ENCODE measurements around the gene RAI2. TPM values are rescaled to one million over a fixed set of nuclear protein-coding genes. Genes with fewer than 3 reads are reported as not detected.

Gene RAI2
- total RNA-seq, 5 donors from 2014 or later (not counting 1 experiment from before 2014, with no cell fraction given), result 0.76 to 2.3 (median 1.3) TPM

- 86% methylated on average over 4 of the region's 5 CpGs for WGBS (ENCODE audit: insufficient coverage)
- CTCF ChIA-PET, result no interaction called here
- Histone ChIP-seq H3K27me3 (replicated peaks in 1 of 2; ENCODE audit: control insufficient read depth in 2 of 2, extremely low read depth in 1 of 2, insufficient read depth in 2 of 2, low read length in 1 of 2) (no peaks in the 10 kb centered on the region), H3K4me1 (ENCODE audit: control insufficient read depth in 1 of 2, extremely low read depth in 1 of 2, insufficient read depth in 2 of 2, low read length in 2 of 2) (peaks cover 32 to 43% of the 10 kb centered on the region in 2 experiments), H3K27ac (ENCODE audit: low read length) (no peak overlapping the region), H3K36me3 (ENCODE audit: control insufficient read depth in 2 of 2, extremely low read depth in 1 of 2, insufficient read depth in 1 of 2, low read length in 1 of 2) (no peaks in the 10 kb centered on the region), H3K4me3 (ENCODE audit: control insufficient read depth in 1 of 2, extremely low read depth in 1 of 2, low read length in 1 of 2) (no peak overlapping the region), H3K9me3 (no peaks in the 10 kb centered on the region)
- Mint-ChIP-seq H3K36me3 (no peaks in the 10 kb centered on the region), H3K4me1 (no peaks in the 10 kb centered on the region), H3K27ac (no peak overlapping the region), H3K27me3 (no peaks in the 10 kb centered on the region), H3K9me3 (no peaks in the 10 kb centered on the region), H3K4me3 (no peak overlapping the region)
- no peak for ATAC-seq (replicated peaks in 1 of 4)
- DNase-seq, result no peak
- POLR2A ChIA-PET, result no interaction called here
These were observed 92.1 kb downstream of the RAI2 start for GRCh38 chrX:17768997-17769396.

GRCh38 chrX:17767734-17768133 is 93.4 kb downstream of the RAI2 start:
- Mint-ChIP-seq H3K27me3 (no peaks in the 10 kb centered on the region), H3K9me3 (no peaks in the 10 kb centered on the region), H3K27ac (no peak overlapping the region), H3K36me3 (no peaks in the 10 kb centered on the region), H3K4me1 (no peaks in the 10 kb centered on the region), H3K4me3 (no peak overlapping the region)
- ATAC-seq (replicated peaks in 1 of 4) (no peak), DNase-seq (no peak)
- CTCF ChIA-PET, result no interaction called here
- H3K9me3 ChIP-seq, result no peaks in the 10 kb centered on the region
- no peak overlapping the region for H3K27ac ChIP-seq (ENCODE audit: low read length)
- POLR2A ChIA-PET, result no interaction called here
- no peak overlapping the region for H3K4me3 ChIP-seq (ENCODE audit: control insufficient read depth in 1 of 2, extremely low read depth in 1 of 2, low read length in 1 of 2)
- H3K27me3 ChIP-seq (replicated peaks in 1 of 2; ENCODE audit: control insufficient read depth in 2 of 2, extremely low read depth in 1 of 2, insufficient read depth in 2 of 2, low read length in 1 of 2), result no peaks in the 10 kb centered on the region
- whole genome bisulfite sequencing (ENCODE audit: insufficient coverage), result no CpG with 5 or more reads among the region's 1 CpG
- H3K36me3 ChIP-seq (ENCODE audit: control insufficient read depth in 2 of 2, extremely low read depth in 1 of 2, insufficient read depth in 1 of 2, low read length in 1 of 2), result no peaks in the 10 kb centered on the region
- peaks cover 26 to 30% of the 10 kb centered on the region in 2 experiments for H3K4me1 ChIP-seq (ENCODE audit: control insufficient read depth in 1 of 2, extremely low read depth in 1 of 2, insufficient read depth in 2 of 2, low read length in 2 of 2)

- Histone ChIP-seq H3K27me3 (replicated peaks in 1 of 2; ENCODE audit: control insufficient read depth in 2 of 2, extremely low read depth in 1 of 2, insufficient read depth in 2 of 2, low read length in 1 of 2) (no peaks in the 10 kb centered on the region), H3K36me3 (ENCODE audit: control insufficient read depth in 2 of 2, extremely low read depth in 1 of 2, insufficient read depth in 1 of 2, low read length in 1 of 2) (no peaks in the 10 kb centered on the region), H3K9me3 (no peaks in the 10 kb centered on the region), H3K4me3 (ENCODE audit: control insufficient read depth in 1 of 2, extremely low read depth in 1 of 2, low read length in 1 of 2) (no peak overlapping the region), H3K27ac (ENCODE audit: low read length) (no peak overlapping the region), H3K4me1 (ENCODE audit: control insufficient read depth in 1 of 2, extremely low read depth in 1 of 2, insufficient read depth in 2 of 2, low read length in 2 of 2) (no peaks in the 10 kb centered on the region)
- DNase-seq (no peak), ATAC-seq (replicated peaks in 1 of 4) (no peak)
- no peak overlapping the region for H3K4me3 Mint-ChIP-seq
- WGBS (ENCODE audit: insufficient coverage), result no CpG with 5 or more reads among the region's 1 CpG
- CTCF ChIA-PET, result no interaction called here
- no peaks in the 10 kb centered on the region for H3K36me3 Mint-ChIP-seq
- no peaks in the 10 kb centered on the region for H3K27me3 Mint-ChIP-seq
- H3K4me1 Mint-ChIP-seq, result peaks cover 9 to 13% (median 11%) of the 10 kb centered on the region in 3 donors
- H3K27ac Mint-ChIP-seq, result no peak overlapping the region
- H3K9me3 Mint-ChIP-seq, result no peaks in the 10 kb centered on the region
- POLR2A ChIA-PET, result no interaction called here
These were observed 101.1 kb downstream of the RAI2 start for GRCh38 chrX:17759990-17760389.

GRCh38 chrX:17758382-17758781 is 102.7 kb downstream of the RAI2 start:
- Histone ChIP-seq H3K36me3 (ENCODE audit: control insufficient read depth in 2 of 2, extremely low read depth in 1 of 2, insufficient read depth in 1 of 2, low read length in 1 of 2) (no peaks in the 10 kb centered on the region), H3K27ac (ENCODE audit: low read length) (no peak overlapping the region), H3K9me3 (no peaks in the 10 kb centered on the region), H3K27me3 (replicated peaks in 1 of 2; ENCODE audit: control insufficient read depth in 2 of 2, extremely low read depth in 1 of 2, insufficient read depth in 2 of 2, low read length in 1 of 2) (no peaks in the 10 kb centered on the region), H3K4me1 (ENCODE audit: control insufficient read depth in 1 of 2, extremely low read depth in 1 of 2, insufficient read depth in 2 of 2, low read length in 2 of 2) (no peaks in the 10 kb centered on the region), H3K4me3 (ENCODE audit: control insufficient read depth in 1 of 2, extremely low read depth in 1 of 2, low read length in 1 of 2) (no peak overlapping the region)
- ChIA-PET POLR2A (no interaction called here), CTCF (no interaction called here)
- Mint-ChIP-seq H3K4me1 (peaks cover 9 to 13% (median 11%) of the 10 kb centered on the region in 3 donors), H3K9me3 (no peaks in the 10 kb centered on the region), H3K27me3 (no peaks in the 10 kb centered on the region), H3K27ac (no peak overlapping the region), H3K4me3 (no peak overlapping the region), H3K36me3 (no peaks in the 10 kb centered on the region)
- no peak for ATAC-seq (replicated peaks in 1 of 4)
- no peak for DNase-seq
- no CpG with 5 or more reads among the region's 2 CpGs for WGBS (ENCODE audit: insufficient coverage)

GRCh38 chrX:17750436-17750835 is 110.7 kb downstream of the RAI2 start:
- Histone ChIP-seq H3K27ac (ENCODE audit: low read length) (no peak overlapping the region), H3K36me3 (ENCODE audit: control insufficient read depth in 2 of 2, extremely low read depth in 1 of 2, insufficient read depth in 1 of 2, low read length in 1 of 2) (peaks cover 0 to 11% of the 10 kb centered on the region in 2 donors), H3K9me3 (no peaks in the 10 kb centered on the region), H3K27me3 (replicated peaks in 1 of 2; ENCODE audit: control insufficient read depth in 2 of 2, extremely low read depth in 1 of 2, insufficient read depth in 2 of 2, low read length in 1 of 2) (no peaks in the 10 kb centered on the region), H3K4me3 (ENCODE audit: control insufficient read depth in 1 of 2, extremely low read depth in 1 of 2, low read length in 1 of 2) (no peak overlapping the region), H3K4me1 (ENCODE audit: control insufficient read depth in 1 of 2, extremely low read depth in 1 of 2, insufficient read depth in 2 of 2, low read length in 2 of 2) (no peaks in the 10 kb centered on the region)
- ATAC-seq (replicated peaks in 1 of 4) (no peak), DNase-seq (no peak)
- no CpG with 5 or more reads among the region's 3 CpGs for WGBS (ENCODE audit: insufficient coverage)
- ChIA-PET CTCF (interaction anchor here in 1 of 2 donors (0.8 kb wide), 1 partner anchor 62 kb away, joined by 3 read pairs; no protein-coding TSS in a partner anchor), POLR2A (no interaction called here)
- H3K9me3 Mint-ChIP-seq, result no peaks in the 10 kb centered on the region
- H3K4me3 Mint-ChIP-seq, result no peak overlapping the region
- H3K27me3 Mint-ChIP-seq, result peaks cover 0 to 8% of the 10 kb centered on the region in 2 donors
- no peak overlapping the region for H3K27ac Mint-ChIP-seq
- H3K36me3 Mint-ChIP-seq, result peaks cover 2% of the 10 kb centered on the region
- peaks cover 2 to 10% (median 6%) of the 10 kb centered on the region in 3 donors for H3K4me1 Mint-ChIP-seq

Other genes starting within 250 kb of the RAI2 start
- gene SCML1, start 123.8 kb downstream of the RAI2 start, total RNA-seq, result 10 to 100 TPM; 13.6 to 33.0 (median 23.0) TPM